ENCODE data around the gene PDLIM3. TPM values are rescaled to one million over a fixed set of nuclear protein-coding genes. Genes with fewer than 3 reads are reported as not detected.

Gene PDLIM3
- total RNA-seq, 3 donors from 2014 or later (not counting 1 experiment from before 2014, with no cell fraction given), result not detected

DNA sequence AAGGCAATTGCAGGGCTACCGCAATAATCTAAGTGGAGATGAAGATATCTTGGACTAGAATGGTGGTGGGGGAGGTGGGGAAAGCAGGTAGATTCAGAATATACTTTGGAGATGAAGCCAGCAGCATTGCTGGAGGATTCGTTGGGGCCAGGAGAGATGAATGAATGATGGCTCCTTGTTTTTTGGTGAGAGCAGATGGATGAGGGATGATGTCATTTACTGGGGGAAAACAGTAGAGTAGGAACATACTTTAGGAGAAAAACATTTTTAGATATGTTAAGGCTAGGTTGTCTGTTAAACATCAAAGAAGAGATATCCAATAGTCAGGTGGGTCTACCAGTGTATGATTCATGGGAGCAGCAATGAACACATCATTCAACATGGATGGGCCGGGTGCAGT lies 69.6 kb downstream of the PDLIM3 start:
- Mint-ChIP-seq H3K4me3 (no peak overlapping the region), H3K27ac (no peak overlapping the region), H3K36me3 (no peaks in the 10 kb centered on the region), H3K9me3 (no peaks in the 10 kb centered on the region), H3K4me1 (peaks cover 6 to 12% of the 10 kb centered on the region in 2 donors), H3K27me3 (ENCODE audit: low read depth in 2 of 2) (peaks cover 8 to 11% of the 10 kb centered on the region in 2 donors)
- TF ChIP-seq, protein P1, sequence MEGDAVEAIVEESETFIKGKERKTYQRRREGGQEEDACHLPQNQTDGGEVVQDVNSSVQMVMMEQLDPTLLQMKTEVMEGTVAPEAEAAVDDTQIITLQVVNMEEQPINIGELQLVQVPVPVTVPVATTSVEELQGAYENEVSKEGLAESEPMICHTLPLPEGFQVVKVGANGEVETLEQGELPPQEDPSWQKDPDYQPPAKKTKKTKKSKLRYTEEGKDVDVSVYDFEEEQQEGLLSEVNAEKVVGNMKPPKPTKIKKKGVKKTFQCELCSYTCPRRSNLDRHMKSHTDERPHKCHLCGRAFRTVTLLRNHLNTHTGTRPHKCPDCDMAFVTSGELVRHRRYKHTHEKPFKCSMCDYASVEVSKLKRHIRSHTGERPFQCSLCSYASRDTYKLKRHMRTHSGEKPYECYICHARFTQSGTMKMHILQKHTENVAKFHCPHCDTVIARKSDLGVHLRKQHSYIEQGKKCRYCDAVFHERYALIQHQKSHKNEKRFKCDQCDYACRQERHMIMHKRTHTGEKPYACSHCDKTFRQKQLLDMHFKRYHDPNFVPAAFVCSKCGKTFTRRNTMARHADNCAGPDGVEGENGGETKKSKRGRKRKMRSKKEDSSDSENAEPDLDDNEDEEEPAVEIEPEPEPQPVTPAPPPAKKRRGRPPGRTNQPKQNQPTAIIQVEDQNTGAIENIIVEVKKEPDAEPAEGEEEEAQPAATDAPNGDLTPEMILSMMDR (IDR thresholded peaks at IDR 0.05), result no peak
- H3K4me3 ChIP-seq (ENCODE audit: low read length), result no peak overlapping the region
- H3K27me3 ChIP-seq (ENCODE audit: control insufficient read depth, insufficient read depth, low read length), result no peaks in the 10 kb centered on the region
- 94% methylated on average over 3 of the region's 3 CpGs for WGBS (ENCODE audit: insufficient coverage)
- no peaks in the 10 kb centered on the region for H3K36me3 ChIP-seq (ENCODE audit: control insufficient read depth, insufficient read depth, low read length)
- intact Hi-C loops (cut with micrococcal nuclease), result no loop called here
- no peak for DNase-seq
- H3K4me1 ChIP-seq (ENCODE audit: control insufficient read depth, insufficient read depth, low read length), result peaks cover 4% of the 10 kb centered on the region
- H3K9me3 ChIP-seq (ENCODE audit: control insufficient read depth, insufficient read depth, low read length), result no peaks in the 10 kb centered on the region
- H3K27ac ChIP-seq (ENCODE audit: low read length), result no peak overlapping the region
- ATAC-seq, result no peak

DNA sequence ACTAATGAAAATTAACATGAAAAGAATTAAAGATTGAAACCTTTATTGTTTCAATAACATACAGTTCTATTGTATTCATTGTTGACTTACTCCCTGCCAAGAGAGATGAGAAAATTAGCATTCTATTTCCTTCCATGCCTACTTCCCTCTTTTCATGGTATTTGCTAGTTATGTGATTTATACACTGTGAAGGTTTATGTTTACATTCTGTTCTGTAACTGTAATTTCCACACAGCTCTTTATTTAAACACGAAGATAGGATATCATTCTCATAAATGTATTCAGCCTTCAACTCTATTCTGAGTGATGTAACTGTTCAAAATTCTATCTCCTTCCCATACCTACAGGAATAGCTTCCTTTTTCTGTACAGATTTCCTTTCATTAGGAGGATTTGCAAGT lies 70.4 kb downstream of the PDLIM3 start:
- H3K4me3 Mint-ChIP-seq, result no peak overlapping the region
- H3K36me3 Mint-ChIP-seq, result no peaks in the 10 kb centered on the region
- H3K9me3 Mint-ChIP-seq, result no peaks in the 10 kb centered on the region
- WGBS (ENCODE audit: insufficient coverage), result 0% methylated on average over 1 of the region's 1 CpG
- peaks cover 6% of the 10 kb centered on the region in 2 donors for H3K4me1 Mint-ChIP-seq
- TF ChIP-seq, protein P1 (IDR thresholded peaks at IDR 0.05), result no peak
- no peak for ATAC-seq
- no peak for DNase-seq
- no peak overlapping the region for H3K27ac ChIP-seq (ENCODE audit: low read length)
- no peaks in the 10 kb centered on the region for H3K4me1 ChIP-seq (ENCODE audit: control insufficient read depth, insufficient read depth, low read length)
- intact Hi-C loops (cut with micrococcal nuclease), result no loop called here
- H3K27me3 Mint-ChIP-seq (ENCODE audit: low read depth in 2 of 2), result peaks cover 17 to 18% of the 10 kb centered on the region in 2 donors
- H3K4me3 ChIP-seq (ENCODE audit: low read length), result no peak overlapping the region
- peaks cover under 1% of the 10 kb centered on the region for H3K27me3 ChIP-seq (ENCODE audit: control insufficient read depth, insufficient read depth, low read length)
- no peaks in the 10 kb centered on the region for H3K9me3 ChIP-seq (ENCODE audit: control insufficient read depth, insufficient read depth, low read length)
- no peaks in the 10 kb centered on the region for H3K36me3 ChIP-seq (ENCODE audit: control insufficient read depth, insufficient read depth, low read length)
- H3K27ac Mint-ChIP-seq, result no peak overlapping the region

DNA sequence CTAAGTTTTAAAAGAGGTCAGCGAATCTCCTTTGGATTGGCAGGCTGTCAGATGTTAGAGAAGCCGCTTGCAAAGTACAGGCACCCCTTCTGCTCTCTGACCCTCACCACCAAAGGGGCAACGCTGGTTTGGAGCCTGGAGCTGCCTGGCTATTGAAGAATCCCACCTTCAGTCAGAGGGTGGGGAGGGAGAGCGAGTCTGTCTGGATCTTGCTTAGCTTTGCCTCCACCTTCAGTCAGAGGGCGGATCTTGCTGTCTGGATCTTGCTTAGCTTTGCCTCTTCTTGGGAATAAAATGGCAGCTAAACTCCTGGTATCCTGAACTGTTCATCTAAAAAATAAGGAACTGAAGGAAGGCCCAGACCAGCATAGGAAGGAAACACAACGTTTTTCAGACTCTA lies 71.1 kb downstream of the PDLIM3 start:
- H3K4me3 Mint-ChIP-seq, result no peak overlapping the region
- H3K36me3 Mint-ChIP-seq, result no peaks in the 10 kb centered on the region
- H3K27ac Mint-ChIP-seq, result no peak overlapping the region
- no peak overlapping the region for H3K4me3 ChIP-seq (ENCODE audit: low read length)
- H3K27me3 Mint-ChIP-seq (ENCODE audit: low read depth in 2 of 2), result peaks cover 24% of the 10 kb centered on the region in 2 donors
- H3K9me3 ChIP-seq (ENCODE audit: control insufficient read depth, insufficient read depth, low read length), result no peaks in the 10 kb centered on the region
- ATAC-seq (no peak), DNase-seq (no peak)
- H3K9me3 Mint-ChIP-seq, result no peaks in the 10 kb centered on the region
- H3K36me3 ChIP-seq (ENCODE audit: control insufficient read depth, insufficient read depth, low read length), result no peaks in the 10 kb centered on the region
- H3K27me3 ChIP-seq (ENCODE audit: control insufficient read depth, insufficient read depth, low read length), result peaks cover 4% of the 10 kb centered on the region
- H3K4me1 Mint-ChIP-seq, result no peaks in the 10 kb centered on the region
- WGBS (ENCODE audit: insufficient coverage), result 69% methylated on average over 6 of the region's 6 CpGs
- TF ChIP-seq, protein P1 (IDR thresholded peaks at IDR 0.05), result no peak
- no peak overlapping the region for H3K27ac ChIP-seq (ENCODE audit: low read length)
- intact Hi-C loops (cut with micrococcal nuclease), result no loop called here
- no peaks in the 10 kb centered on the region for H3K4me1 ChIP-seq (ENCODE audit: control insufficient read depth, insufficient read depth, low read length)

DNA sequence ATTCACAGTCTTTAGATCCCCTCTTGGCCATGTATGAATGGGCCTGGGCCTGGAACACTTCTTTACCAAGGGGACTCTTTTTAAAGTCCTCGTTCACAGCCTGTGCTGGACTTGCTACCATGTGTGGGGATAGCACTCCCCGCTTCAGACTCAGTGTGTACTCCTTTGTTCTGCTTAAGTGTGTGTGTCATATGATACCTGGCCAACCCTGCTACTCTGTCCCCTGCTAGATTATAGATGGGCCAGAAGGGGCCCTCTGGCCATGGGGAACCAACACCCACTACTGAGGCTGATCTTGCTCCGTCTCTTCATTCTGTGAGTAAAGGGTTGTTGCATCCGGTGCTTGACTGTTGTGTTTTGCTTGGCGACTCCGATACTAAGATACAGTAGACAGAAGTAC lies 71.8 kb downstream of the PDLIM3 start:
- no peak overlapping the region for H3K4me3 ChIP-seq (ENCODE audit: low read length)
- no peak overlapping the region for H3K27ac ChIP-seq (ENCODE audit: low read length)
- DNase-seq, result no peak
- TF ChIP-seq, protein P1 (IDR thresholded peaks at IDR 0.05), result no peak
- Mint-ChIP-seq H3K36me3 (no peaks in the 10 kb centered on the region), H3K27me3 (ENCODE audit: low read depth in 2 of 2) (peaks cover 24 to 30% of the 10 kb centered on the region in 2 donors), H3K9me3 (no peaks in the 10 kb centered on the region), H3K27ac (no peak overlapping the region), H3K4me3 (no peak overlapping the region), H3K4me1 (no peaks in the 10 kb centered on the region)
- peaks cover 4% of the 10 kb centered on the region for H3K27me3 ChIP-seq (ENCODE audit: control insufficient read depth, insufficient read depth, low read length)
- no peaks in the 10 kb centered on the region for H3K9me3 ChIP-seq (ENCODE audit: control insufficient read depth, insufficient read depth, low read length)
- intact Hi-C loops (cut with micrococcal nuclease), result no loop called here
- WGBS (ENCODE audit: insufficient coverage), result 92% methylated on average over 6 of the region's 6 CpGs
- ATAC-seq, result no peak
- H3K4me1 ChIP-seq (ENCODE audit: control insufficient read depth, insufficient read depth, low read length), result no peaks in the 10 kb centered on the region
- H3K36me3 ChIP-seq (ENCODE audit: control insufficient read depth, insufficient read depth, low read length), result no peaks in the 10 kb centered on the region
